ENCODE data around the gene MAP6D1. TPM values are rescaled to one million over a fixed set of nuclear protein-coding genes. Genes with fewer than 3 reads are reported as not detected.

Gene MAP6D1
- total and polyA plus RNA-seq, 2 donors (not counting 1 experiment from before 2014, with no cell fraction given) = 0.46 to 4.2 TPM

DNA sequence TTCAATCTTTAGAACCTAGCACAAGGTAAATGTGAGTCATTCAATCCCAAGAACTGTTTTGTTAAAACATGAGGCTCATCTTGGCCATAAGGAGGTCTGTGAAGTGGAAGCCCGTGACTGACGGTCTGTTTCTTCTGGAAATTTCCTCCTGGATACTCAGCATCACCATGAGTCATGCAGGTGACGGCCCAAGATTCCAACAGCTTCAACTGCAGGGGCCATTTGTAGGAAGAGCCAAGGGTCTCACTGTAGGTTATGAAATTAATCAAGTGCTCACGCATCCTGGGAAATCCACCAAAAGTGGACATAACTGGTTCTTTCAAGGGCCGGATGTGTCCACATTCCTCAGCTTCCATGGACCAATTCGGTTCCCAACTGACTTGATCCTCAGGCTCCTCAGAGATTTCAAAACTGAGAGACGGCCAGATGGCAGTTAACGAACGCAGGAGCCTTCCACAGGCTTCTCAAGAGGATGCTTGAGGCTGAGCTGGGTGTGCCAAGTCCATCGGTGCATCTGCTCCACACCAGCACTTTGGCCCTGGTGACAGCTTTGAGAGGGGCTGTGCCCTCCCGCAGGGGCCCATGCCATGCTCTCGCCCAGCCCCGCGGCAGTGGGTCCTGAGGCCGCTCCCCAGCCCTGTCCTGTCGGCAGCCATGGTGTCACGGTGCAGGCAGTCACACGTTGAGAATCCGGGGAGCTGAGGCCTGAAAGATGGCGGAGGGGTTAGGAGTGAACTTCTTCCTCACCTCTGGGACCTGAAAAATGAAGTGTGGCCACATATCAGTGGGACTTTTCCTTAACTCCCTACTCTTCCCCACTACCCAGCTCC lies 8.5 kb downstream of the MAP6D1 start:
- DNase-seq (no peak), ATAC-seq (ENCODE audit: low read depth) (no peak)
- H3K4me1 ChIP-seq (ENCODE audit: control insufficient read depth in 2 of 2, insufficient read depth in 2 of 2, low read length in 2 of 2) = no peaks in the 10 kb centered on the region
- H3K36me3 ChIP-seq (replicated peaks in 1 of 2; ENCODE audit: control extremely low read depth in 1 of 2, control insufficient read depth in 1 of 2, extremely low read depth in 1 of 2, insufficient read depth in 2 of 2, low read length in 1 of 2) = peaks cover 0 to 3% of the 10 kb centered on the region in 2 experiments
- H3K9me3 ChIP-seq (ENCODE audit: control extremely low read depth in 1 of 3, control insufficient read depth in 2 of 3, insufficient read depth in 1 of 3, low read length in 2 of 3) = no peaks in the 10 kb centered on the region
- ChIA-PET POLR2A (no interaction called here), CTCF (no interaction called here)
- no peak for TF ChIP-seq EZH2 (IDR thresholded peaks at IDR 0.05; ENCODE audit: borderline replicate concordance, insufficient read depth, low read depth, low read length, poor library complexity, severe bottlenecking)
- TF ChIP-seq CTCF (IDR thresholded peaks at IDR 0.05) = no peak
- no peaks in the 10 kb centered on the region for H4K20me1 ChIP-seq (ENCODE audit: control insufficient read depth, insufficient read depth, low read length, poor library complexity, severe bottlenecking)
- H3K4me2 ChIP-seq (replicated peaks; ENCODE audit: low read depth, low read length, poor library complexity, severe bottlenecking) = no peak overlapping the region
- intact Hi-C loops (cut with micrococcal nuclease) = no loop called here
- H3K4me3 ChIP-seq (ENCODE audit: control extremely low read depth in 1 of 5, extremely low read depth in 1 of 5, insufficient read depth in 1 of 5, low read depth in 2 of 5, low read length in 4 of 5) = no peak overlapping the region
- Mint-ChIP-seq H3K27me3 (no peaks in the 10 kb centered on the region), H3K27ac (no peak overlapping the region), H3K4me3 (no peak overlapping the region), H3K9me3 (ENCODE audit: insufficient read depth) (no peaks in the 10 kb centered on the region), H3K4me1 (no peaks in the 10 kb centered on the region)
- H2AFZ ChIP-seq (ENCODE audit: insufficient read depth, low read depth, low read length, poor library complexity, severe bottlenecking) = no peak overlapping the region
- H3K9ac ChIP-seq (ENCODE audit: low read length) = no peak overlapping the region
- H3K27me3 ChIP-seq (replicated peaks in 1 of 4; ENCODE audit: control extremely low read depth in 1 of 4, control insufficient read depth in 3 of 4, insufficient read depth in 4 of 4, low read length in 3 of 4) = no peaks in the 10 kb centered on the region
- 86% methylated on average over 17 of the region's 20 CpGs for WGBS (ENCODE audit: insufficient coverage)
- H3K79me2 ChIP-seq (ENCODE audit: control insufficient read depth, insufficient read depth, low read length) = no peaks in the 10 kb centered on the region
- H3K27ac ChIP-seq (ENCODE audit: low read length in 2 of 2) = no peak overlapping the region

DNA sequence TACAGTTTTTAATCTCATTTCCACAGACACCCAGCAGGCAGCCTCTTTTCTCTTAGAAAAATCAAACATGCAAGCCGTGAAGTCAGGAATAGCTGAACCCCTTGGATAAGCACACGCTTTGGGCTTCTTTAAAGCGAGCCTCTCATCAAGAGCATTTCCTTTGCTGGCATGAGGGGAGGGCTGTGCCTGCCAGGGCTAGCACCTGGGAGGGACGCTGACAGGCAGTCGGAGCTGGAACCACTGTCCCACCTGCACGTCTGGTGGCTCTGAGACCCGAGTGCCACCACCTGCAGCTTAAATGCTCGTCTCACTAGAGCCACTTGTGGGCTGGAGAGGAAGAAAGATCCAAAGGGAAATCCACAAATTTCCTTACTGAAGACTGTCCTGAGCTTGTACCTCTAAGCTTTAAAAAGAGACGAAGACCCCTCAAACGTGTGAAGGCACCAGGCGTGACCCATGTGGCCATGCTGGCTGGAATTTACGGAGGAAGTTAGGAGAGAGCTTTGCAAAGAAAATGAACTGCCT lies 9.4 kb downstream of the MAP6D1 start:
- Histone ChIP-seq H3K27ac (ENCODE audit: low read length in 2 of 2) (no peak overlapping the region), H3K9ac (ENCODE audit: low read length) (no peak overlapping the region), H3K9me3 (ENCODE audit: control extremely low read depth in 1 of 3, control insufficient read depth in 2 of 3, insufficient read depth in 1 of 3, low read length in 2 of 3) (no peaks in the 10 kb centered on the region), H3K36me3 (replicated peaks in 1 of 2; ENCODE audit: control extremely low read depth in 1 of 2, control insufficient read depth in 1 of 2, extremely low read depth in 1 of 2, insufficient read depth in 2 of 2, low read length in 1 of 2) (peaks cover 0 to 8% of the 10 kb centered on the region in 2 experiments), H3K4me1 (ENCODE audit: control insufficient read depth in 2 of 2, insufficient read depth in 2 of 2, low read length in 2 of 2) (no peaks in the 10 kb centered on the region), H3K4me3 (ENCODE audit: control extremely low read depth in 1 of 5, extremely low read depth in 1 of 5, insufficient read depth in 1 of 5, low read depth in 2 of 5, low read length in 4 of 5) (no peak overlapping the region), H3K27me3 (replicated peaks in 1 of 4; ENCODE audit: control extremely low read depth in 1 of 4, control insufficient read depth in 3 of 4, insufficient read depth in 4 of 4, low read length in 3 of 4) (no peaks in the 10 kb centered on the region), H2AFZ (ENCODE audit: insufficient read depth, low read depth, low read length, poor library complexity, severe bottlenecking) (no peak overlapping the region), H3K4me2 (replicated peaks; ENCODE audit: low read depth, low read length, poor library complexity, severe bottlenecking) (no peak overlapping the region), H3K79me2 (ENCODE audit: control insufficient read depth, insufficient read depth, low read length) (no peaks in the 10 kb centered on the region), H4K20me1 (ENCODE audit: control insufficient read depth, insufficient read depth, low read length, poor library complexity, severe bottlenecking) (no peaks in the 10 kb centered on the region)
- TF ChIP-seq CTCF (IDR thresholded peaks at IDR 0.05) (no peak), EZH2 (IDR thresholded peaks at IDR 0.05; ENCODE audit: borderline replicate concordance, insufficient read depth, low read depth, low read length, poor library complexity, severe bottlenecking) (no peak)
- intact Hi-C loops (cut with micrococcal nuclease) = no loop called here
- H3K9me3 Mint-ChIP-seq (ENCODE audit: insufficient read depth) = no peaks in the 10 kb centered on the region
- ChIA-PET POLR2A (no interaction called here), CTCF (no interaction called here)
- no peak for DNase-seq
- H3K27me3 Mint-ChIP-seq = no peaks in the 10 kb centered on the region
- no peak overlapping the region for H3K27ac Mint-ChIP-seq
- no peak overlapping the region for H3K4me3 Mint-ChIP-seq
- no peak for ATAC-seq (ENCODE audit: low read depth)
- 83% methylated on average over 11 of the region's 12 CpGs for WGBS (ENCODE audit: insufficient coverage)
- no peaks in the 10 kb centered on the region for H3K4me1 Mint-ChIP-seq
